PFSK-1 (cell line): ENCODE measurements around the gene ZBTB48.

Source experiments
- FOXP2 ChIP-seq: optimal IDR thresholded peaks from 2 replicates; pipeline ENCODE3; 2011; ENCODE audit warnings: borderline replicate concordance, control low read depth, inconsistent platforms; ENCODE audit not compliant: insufficient read depth; ENCODE audit errors: extremely low read length, extremely low read depth
- POLR2AphosphoS5 ChIP-seq: IDR thresholded peaks from 2 replicates; pipeline ENCODE4 v1.6.1; 2012; ENCODE audit warnings: low read depth, mild to moderate bottlenecking, control low read depth, low read length, moderate library complexity
- SIN3A ChIP-seq: IDR thresholded peaks from 2 replicates; pipeline ENCODE4 v1.6.1; 2012; ENCODE audit warnings: mild to moderate bottlenecking, low read length, moderate library complexity, borderline replicate concordance; ENCODE audit not compliant: insufficient read depth
- TF ChIP-seq, protein P1 (sequence below), 2 experiments: IDR thresholded peaks; 2 replicates each; pipeline versions ENCODE4 v1.6.1 to v1.8.0; 2011 to 2012; ENCODE audit warnings: low read depth in 2 of 2, low read length in 2 of 2, control low read depth in 1 of 2, inconsistent platforms in 1 of 2, mild to moderate bottlenecking in 1 of 2, moderate library complexity in 1 of 2; ENCODE audit not compliant: insufficient read depth in 1 of 2

DNA sequence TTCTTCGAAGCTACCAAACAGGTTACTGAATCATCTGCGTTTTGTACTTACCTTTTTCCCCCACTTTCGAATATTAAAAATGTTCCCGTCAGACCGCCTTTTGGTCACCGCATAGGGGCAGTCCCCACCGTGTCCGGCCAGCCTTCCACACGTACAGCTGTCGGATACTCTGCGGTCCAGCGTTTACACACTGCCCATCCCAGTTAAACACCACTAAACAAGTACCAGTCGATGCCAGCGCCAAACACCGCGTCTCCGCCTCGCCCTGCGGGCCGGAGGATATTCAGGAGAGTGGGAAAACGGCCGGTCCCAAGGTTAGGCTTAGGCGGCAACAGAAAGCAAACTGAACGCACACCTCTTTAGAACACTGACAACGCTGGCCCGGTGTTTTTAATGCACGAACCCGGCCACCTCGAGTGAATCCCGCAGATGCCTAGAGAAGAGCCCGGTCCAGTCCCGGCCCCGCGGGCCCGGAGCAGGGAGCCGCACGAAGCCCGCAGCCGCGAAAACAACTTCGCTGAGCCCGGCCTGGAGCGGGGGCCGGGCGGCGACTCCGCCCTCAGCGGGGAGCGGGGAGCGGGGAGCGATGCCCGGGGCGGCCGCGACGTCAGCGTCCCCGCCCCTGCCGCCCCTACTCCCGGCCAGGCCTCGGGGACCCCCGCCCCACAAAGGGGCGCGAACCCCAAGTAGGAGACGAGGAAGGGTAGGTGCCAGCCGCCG is 33.0 kb downstream of the ZBTB48 start:
- TF ChIP-seq POLR2AphosphoS5 (no peak), SIN3A (no peak), FOXP2 (no peak)
- TF ChIP-seq, protein P1, sequence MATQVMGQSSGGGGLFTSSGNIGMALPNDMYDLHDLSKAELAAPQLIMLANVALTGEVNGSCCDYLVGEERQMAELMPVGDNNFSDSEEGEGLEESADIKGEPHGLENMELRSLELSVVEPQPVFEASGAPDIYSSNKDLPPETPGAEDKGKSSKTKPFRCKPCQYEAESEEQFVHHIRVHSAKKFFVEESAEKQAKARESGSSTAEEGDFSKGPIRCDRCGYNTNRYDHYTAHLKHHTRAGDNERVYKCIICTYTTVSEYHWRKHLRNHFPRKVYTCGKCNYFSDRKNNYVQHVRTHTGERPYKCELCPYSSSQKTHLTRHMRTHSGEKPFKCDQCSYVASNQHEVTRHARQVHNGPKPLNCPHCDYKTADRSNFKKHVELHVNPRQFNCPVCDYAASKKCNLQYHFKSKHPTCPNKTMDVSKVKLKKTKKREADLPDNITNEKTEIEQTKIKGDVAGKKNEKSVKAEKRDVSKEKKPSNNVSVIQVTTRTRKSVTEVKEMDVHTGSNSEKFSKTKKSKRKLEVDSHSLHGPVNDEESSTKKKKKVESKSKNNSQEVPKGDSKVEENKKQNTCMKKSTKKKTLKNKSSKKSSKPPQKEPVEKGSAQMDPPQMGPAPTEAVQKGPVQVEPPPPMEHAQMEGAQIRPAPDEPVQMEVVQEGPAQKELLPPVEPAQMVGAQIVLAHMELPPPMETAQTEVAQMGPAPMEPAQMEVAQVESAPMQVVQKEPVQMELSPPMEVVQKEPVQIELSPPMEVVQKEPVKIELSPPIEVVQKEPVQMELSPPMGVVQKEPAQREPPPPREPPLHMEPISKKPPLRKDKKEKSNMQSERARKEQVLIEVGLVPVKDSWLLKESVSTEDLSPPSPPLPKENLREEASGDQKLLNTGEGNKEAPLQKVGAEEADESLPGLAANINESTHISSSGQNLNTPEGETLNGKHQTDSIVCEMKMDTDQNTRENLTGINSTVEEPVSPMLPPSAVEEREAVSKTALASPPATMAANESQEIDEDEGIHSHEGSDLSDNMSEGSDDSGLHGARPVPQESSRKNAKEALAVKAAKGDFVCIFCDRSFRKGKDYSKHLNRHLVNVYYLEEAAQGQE (IDR thresholded peaks at IDR 0.05; ENCODE audit: insufficient read depth in 1 of 2, low read depth in 2 of 2, low read length in 2 of 2), result no peak
